MCF 10A (cell line): ENCODE data around the gene PHB1. TPM values are rescaled to one million over a fixed set of nuclear protein-coding genes. Genes with fewer than 3 reads are reported as not detected.

Source experiments
- BruUV-seq: library from RNA; stranded (reverse); fragments of 400-500 nt; replicated peaks from 2 replicates; lab custom pipeline; 2021; lab: Mats Ljungman, UMichigan
- CTCF ChIA-PET: fragments of 300-600 bp; sonication (Branson Sonifier 250); formaldehyde crosslinking; extraction: SDS; loops from one replicate; lab custom pipeline; 2021; ENCODE audit warnings: antibody characterized with exemption, inconsistent platforms; lab: Yijun Ruan, JAX
- POLR2A ChIA-PET: fragments of 300-600, 350-650 bp; sonication (Branson Sonifier 250); formaldehyde crosslinking; extraction: SDS; loops from one replicate; lab custom pipeline; 2020; ENCODE audit warnings: antibody characterized with exemption, inconsistent platforms; lab: Yijun Ruan, JAX
- DNase-seq: peaks from one replicate; pipeline ENCODE4 v3.0.0-alpha.2; 2018; ENCODE audit not compliant: unreplicated experiment
- H3K27ac Mint-ChIP-seq: one replicate; pipeline ENCODE4 v1.8.0; 2022; ENCODE audit warnings: mild to moderate bottlenecking, low read depth, mixed read lengths; ENCODE audit not compliant: unreplicated experiment
- H3K27me3 Mint-ChIP-seq: one replicate; pipeline ENCODE4 v1.8.0; 2022; ENCODE audit warnings: mixed read lengths; ENCODE audit not compliant: insufficient read depth, unreplicated experiment
- H3K36me3 Mint-ChIP-seq: one replicate; pipeline ENCODE4 v1.8.0; 2022; ENCODE audit warnings: mild to moderate bottlenecking, moderate library complexity, mixed read lengths; ENCODE audit not compliant: insufficient read depth, unreplicated experiment
- H3K4me1 Mint-ChIP-seq: one replicate; pipeline ENCODE4 v1.8.0; 2022; ENCODE audit warnings: mixed read lengths; ENCODE audit not compliant: insufficient read depth, unreplicated experiment
- H3K4me3 Mint-ChIP-seq: one replicate; pipeline ENCODE4 v1.8.0; 2022; ENCODE audit warnings: mild to moderate bottlenecking, moderate library complexity, mixed read lengths; ENCODE audit not compliant: unreplicated experiment
- H3K9me3 Mint-ChIP-seq: one replicate; pipeline ENCODE4 v1.8.0; 2022; ENCODE audit warnings: mixed read lengths; ENCODE audit not compliant: unreplicated experiment
- intact Hi-C: fragments of 100-400 bp; cut with micrococcal nuclease; formaldehyde crosslinking; loops from 2 replicates; pipeline ENCODE4 v1.14.1; 2022
- total RNA-seq: library from RNA; stranded (reverse); gene quantifications from 2 replicates; pipeline ENCODE4 v1.2.3, GENCODE V29; 2022
- TF ChIP-seq, protein P1 (sequence below): fragments of 200-600 bp; IDR thresholded peaks from one replicate; pipeline ENCODE4 v1.8.0; 2022; ENCODE audit warnings: antibody characterized with exemption, mild to moderate bottlenecking; ENCODE audit not compliant: unreplicated experiment

Gene PHB1
- total RNA-seq, 1 experiment from 2014 or later, result 134 TPM

- intact Hi-C loops, result no loop called here
- no peaks in the 10 kb centered on the region for H3K9me3 Mint-ChIP-seq
- ChIA-PET POLR2A (interaction anchor here (0.6 to 2.2 kb wide), 9 partner anchors 9 to 374 kb away, joined by 3 to 19 read pairs (median 3); partner anchors contain the start of genes KAT7 and ZNF652), CTCF (interaction anchor here (0.9 to 3.8 kb wide), 5 partner anchors 19 to 301 kb away, joined by 3 to 37 read pairs (median 5); no protein-coding TSS in a partner anchor)
- peak overlapping the region; percentile 78 for H3K27ac Mint-ChIP-seq
- BruUV-seq, result no TSS peak
- TF ChIP-seq, protein P1, sequence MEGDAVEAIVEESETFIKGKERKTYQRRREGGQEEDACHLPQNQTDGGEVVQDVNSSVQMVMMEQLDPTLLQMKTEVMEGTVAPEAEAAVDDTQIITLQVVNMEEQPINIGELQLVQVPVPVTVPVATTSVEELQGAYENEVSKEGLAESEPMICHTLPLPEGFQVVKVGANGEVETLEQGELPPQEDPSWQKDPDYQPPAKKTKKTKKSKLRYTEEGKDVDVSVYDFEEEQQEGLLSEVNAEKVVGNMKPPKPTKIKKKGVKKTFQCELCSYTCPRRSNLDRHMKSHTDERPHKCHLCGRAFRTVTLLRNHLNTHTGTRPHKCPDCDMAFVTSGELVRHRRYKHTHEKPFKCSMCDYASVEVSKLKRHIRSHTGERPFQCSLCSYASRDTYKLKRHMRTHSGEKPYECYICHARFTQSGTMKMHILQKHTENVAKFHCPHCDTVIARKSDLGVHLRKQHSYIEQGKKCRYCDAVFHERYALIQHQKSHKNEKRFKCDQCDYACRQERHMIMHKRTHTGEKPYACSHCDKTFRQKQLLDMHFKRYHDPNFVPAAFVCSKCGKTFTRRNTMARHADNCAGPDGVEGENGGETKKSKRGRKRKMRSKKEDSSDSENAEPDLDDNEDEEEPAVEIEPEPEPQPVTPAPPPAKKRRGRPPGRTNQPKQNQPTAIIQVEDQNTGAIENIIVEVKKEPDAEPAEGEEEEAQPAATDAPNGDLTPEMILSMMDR, result no peak
- DNase-seq, result no peak
- peaks cover 6% of the 10 kb centered on the region for H3K4me1 Mint-ChIP-seq
- peak overlapping the region; percentile 84 for H3K4me3 Mint-ChIP-seq
- H3K36me3 Mint-ChIP-seq, result peaks cover 43% of the 10 kb centered on the region
- no peaks in the 10 kb centered on the region for H3K27me3 Mint-ChIP-seq
Measured at GRCh38 chr17:49414271-49414621, 436 bp downstream of the PHB1 start.

DNA sequence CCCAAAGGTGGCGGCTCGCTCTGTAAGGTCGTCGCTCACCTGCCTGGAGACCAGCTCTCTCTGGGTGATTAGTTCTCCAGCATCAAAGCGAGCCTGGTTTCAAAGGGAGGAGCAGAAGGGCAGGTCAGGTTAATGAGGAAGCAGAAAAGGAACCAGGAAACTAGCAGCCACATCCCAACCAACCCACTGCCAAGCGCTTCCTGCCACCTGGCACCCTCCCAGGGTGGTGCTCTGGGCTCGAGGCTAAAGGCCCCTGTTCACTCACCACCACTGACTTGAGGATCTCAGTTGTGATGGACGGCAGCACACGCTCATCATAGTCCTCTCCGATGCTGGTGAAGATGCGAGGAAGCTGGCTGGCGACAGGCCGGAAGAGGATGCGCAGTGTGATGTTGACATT, 5.6 kb downstream of the PHB1 start:
- POLR2A ChIA-PET, result no interaction called here
- DNase-seq, result no peak
- Mint-ChIP-seq H3K27ac (peak overlapping the region; percentile 66), H3K4me1 (peaks cover 11% of the 10 kb centered on the region), H3K36me3 (peaks cover 75% of the 10 kb centered on the region), H3K9me3 (no peaks in the 10 kb centered on the region), H3K27me3 (no peaks in the 10 kb centered on the region), H3K4me3 (no peak overlapping the region)
- CTCF ChIA-PET, result interaction anchor here (0.6 to 6.2 kb wide), 9 partner anchors 10 to 1136 kb away, joined by 3 to 60 read pairs (median 3); no protein-coding TSS in a partner anchor
- BruUV-seq, result no TSS peak
- intact Hi-C loops, result no loop called here
- TF ChIP-seq, protein P1, result no peak

GRCh38 chr17:49407981-49408501, 6.6 kb downstream of the PHB1 start:
- POLR2A ChIA-PET, result interaction anchor here (0.6 kb wide), 1 partner anchor 126 kb away, joined by 3 read pairs; no protein-coding TSS in a partner anchor
- CTCF ChIA-PET, result interaction anchor here (0.6 to 6.2 kb wide), 18 partner anchors 9 to 308 kb away, joined by 3 to 60 read pairs (median 4); no protein-coding TSS in a partner anchor
- H3K4me3 Mint-ChIP-seq, result no peak overlapping the region

GRCh38 chr17:49407086-49407485, 7.6 kb downstream of the PHB1 start:
- ChIA-PET POLR2A (interaction anchor here (0.6 kb wide), 1 partner anchor 126 kb away, joined by 3 read pairs; no protein-coding TSS in a partner anchor), CTCF (interaction anchor here (0.5 to 6.2 kb wide), 6 partner anchors 10 to 276 kb away, joined by 3 to 60 read pairs (median 4); no protein-coding TSS in a partner anchor)
- intact Hi-C loops, result no loop called here
- Mint-ChIP-seq H3K4me3 (no peak overlapping the region), H3K4me1 (peaks cover 10% of the 10 kb centered on the region), H3K27ac (no peak overlapping the region), H3K27me3 (no peaks in the 10 kb centered on the region), H3K36me3 (peaks cover 88% of the 10 kb centered on the region), H3K9me3 (no peaks in the 10 kb centered on the region)
- TF ChIP-seq, protein P1, result no peak
- no TSS peak for BruUV-seq
- DNase-seq, result no peak

More at GRCh38 chr17:49407981-49408501, 6.6 kb downstream of the PHB1 start:
- intact Hi-C loops, result loop anchor here (1.0 kb wide), 1 partner anchor 148 kb away; no protein-coding TSS in a partner anchor
- Mint-ChIP-seq H3K36me3 (peaks cover 86% of the 10 kb centered on the region), H3K27me3 (no peaks in the 10 kb centered on the region), H3K27ac (peak overlapping the region; percentile 66), H3K9me3 (no peaks in the 10 kb centered on the region), H3K4me1 (peaks cover 11% of the 10 kb centered on the region)
- TF ChIP-seq, protein P1, result peak; percentile 80
- BruUV-seq, result no TSS peak
- DNase-seq, result peak; percentile 55
